Measurements from ENCODE around the gene LIN28A. TPM values are rescaled to one million over a fixed set of nuclear protein-coding genes. Genes with fewer than 3 reads are reported as not detected.

Gene LIN28A
- total RNA-seq, 1 experiment from 2014 or later: 1,289 TPM

GRCh38 chr1:26477446-26478152 is 67.0 kb downstream of the LIN28A start:
- Mint-ChIP-seq H3K9me3 (no peaks in the 10 kb centered on the region), H3K4me3 (no peak overlapping the region)
- no peak overlapping the region for H3K27ac ChIP-seq (ENCODE audit: insufficient read length, low read depth, low read length)

More at GRCh38 chr1:26477446-26478152, 67.0 kb downstream of the LIN28A start:
- Histone ChIP-seq H3K56ac (ENCODE audit: insufficient read length, low read depth, low read length) (no peak overlapping the region), H3K4me2 (ENCODE audit: insufficient read depth, insufficient read length, low read length) (no peak overlapping the region), H3K9me3 (ENCODE audit: control insufficient read depth, low read depth, low read length) (no peaks in the 10 kb centered on the region), H3K18ac (ENCODE audit: insufficient read length, low read depth, low read length) (no peak overlapping the region), H2AFZ (ENCODE audit: low read length) (no peak overlapping the region), H3K79me1 (ENCODE audit: insufficient read depth, low read depth, low read length, poor library complexity, severe bottlenecking) (no peaks in the 10 kb centered on the region), H2BK120ac (ENCODE audit: low read depth, low read length, poor library complexity, severe bottlenecking) (no peak overlapping the region), H2BK15ac (ENCODE audit: low read depth, low read length) (no peak overlapping the region), H4K5ac (ENCODE audit: insufficient read length, low read depth, low read length) (no peak overlapping the region), H2BK5ac (ENCODE audit: insufficient read length, low read length) (no peak overlapping the region), H2BK12ac (ENCODE audit: insufficient read length, low read depth, low read length) (no peak overlapping the region), H4K91ac (ENCODE audit: insufficient read length, low read depth, low read length) (no peak overlapping the region), H3K9ac (ENCODE audit: extremely low read depth, insufficient read length, low read length) (no peak overlapping the region), H3K4me1 (ENCODE audit: insufficient read depth, low read length) (no peaks in the 10 kb centered on the region; the same call in 1 of the 2 replicates), H3K27me3 (ENCODE audit: insufficient read depth, low read length) (no peaks in the 10 kb centered on the region), H3K23ac (ENCODE audit: insufficient read length, low read depth, low read length) (no peak overlapping the region), H3K79me2 (ENCODE audit: insufficient read depth, low read length) (peaks cover 4% of the 10 kb centered on the region; the same call in 1 of the 2 replicates), H2BK20ac (ENCODE audit: low read depth, low read length, poor library complexity, severe bottlenecking) (no peak overlapping the region), H4K8ac (replicated peaks; ENCODE audit: insufficient read length, low read depth, low read length) (no peak overlapping the region), H2AK5ac (ENCODE audit: insufficient read length, low read length) (no peak overlapping the region), H3K23me2 (ENCODE audit: insufficient read length, low read depth, low read length, poor library complexity, severe bottlenecking) (no peaks in the 10 kb centered on the region), H3K4ac (ENCODE audit: low read depth, low read length) (no peak overlapping the region), H4K20me1 (ENCODE audit: control insufficient read depth, insufficient read depth, insufficient read length) (no peaks in the 10 kb centered on the region), H3K14ac (ENCODE audit: insufficient read depth, low read length) (no peak overlapping the region), H3T11ph (ENCODE audit: low read length) (no peak overlapping the region)
- H3K27ac Mint-ChIP-seq: peak overlapping the region in 2 of 3 experiments; percentile 78 to 84; a peak in 4 of 7 replicates
- WGBS (ENCODE audit: extremely low coverage, insufficient read length, low lambda C conversion rate): no CpG with 5 or more reads among the region's 8 CpGs
- no peak for DNase-seq
- no peak for TF ChIP-seq CTCF (conservative IDR thresholded peaks at IDR 0.05)
- no peaks in the 10 kb centered on the region; the same call in 1 of the 2 replicates for H3K27me3 Mint-ChIP-seq (ENCODE audit: low read depth)
- peaks cover 6 to 19% of the 10 kb centered on the region in 2 experiments; a peak in 3 of 4 replicates for H3K4me1 Mint-ChIP-seq
- peaks cover 41 to 58% (median 53%) of the 10 kb centered on the region in 3 experiments; a peak in 6 of 7 replicates for H3K36me3 Mint-ChIP-seq (ENCODE audit: insufficient read depth in 1 of 3, low read depth in 3 of 3)
